Pancreas (tissue), 10 donors: ENCODE measurements around the gene TMEM209. TPM values are rescaled to one million over a fixed set of nuclear protein-coding genes. Genes with fewer than 3 reads are reported as not detected.

Source experiments
- ATAC-seq, 4 donors: fragments of 200-7000 bp; cut with Tn5 transposase; one replicate each; pipeline versions ENCODE4 v1.8.0 to v1.9.1; 2020; ENCODE audit warnings: mild to moderate bottlenecking in 4 of 4, moderate library complexity in 4 of 4
- DNase-seq, 6 donors: peaks; one replicate each; pipeline ENCODE4 v3.0.0-alpha.2; 2020
- FAIRE-seq: peaks from 2 replicates; lab custom pipeline; 2012; peaks lifted over from hg19 to GRCh38; lab: Jason Lieb, UNC
- H3K27ac ChIP-seq, 4 donors: fragments of 200-600 bp; sonication (generic); 1 replicate in 3 of 4; 2 replicates in 1 of 4; pipeline versions ENCODE4 v1.5.0 to v1.8.0; 2020
- H3K27me3 ChIP-seq, 4 donors: fragments of 200-600 bp; one replicate each; pipeline ENCODE4 v1.8.0; 2021
- H3K36me3 ChIP-seq, 3 donors: fragments of 200-600 bp; sonication (generic) in 1 of 3; one replicate each; pipeline versions ENCODE4 v1.5.0 to v1.8.0; 2020 to 2021
- H3K4me1 ChIP-seq, 3 donors: fragments of 200-600 bp; one replicate each; pipeline ENCODE4 v1.8.0; 2021
- H3K4me3 ChIP-seq, 4 donors: fragments of 200-600 bp; sonication (generic) in 2 of 4; one replicate each; pipeline versions ENCODE4 v1.5.0 to v1.8.0; 2020 to 2021
- H3K9me3 ChIP-seq, 4 donors: fragments of 200-600 bp; one replicate each; pipeline ENCODE4 v1.8.0; 2021
- CTCF ChIP-seq, 4 donors: fragments of 200-600 bp; sonication (generic) in 3 of 4; IDR thresholded peaks; one replicate each; pipeline versions ENCODE4 v1.5.0 to v1.8.0; 2021; ENCODE audit warnings: antibody characterized with exemption in 4 of 4
- WGBS, 2 donors: extraction: QIAGEN DNeasy Blood & Tissue Kit; methylation state at CpG; one replicate each; pipeline ENCODE4 v1.1.7; 2013; 5-methylcytosine and 5-hydroxymethylcytosine counted together
- intact Hi-C, 3 donors: fragments of 100-400 bp; cut with DNase I; formaldehyde crosslinking; loops; one replicate each; pipeline versions ENCODE4 v1.11.1 to v1.14.2; 2022
- polyA plus RNA-seq, 2 donors: library from polyadenylated mRNA; stranded (reverse); fragments of 200-250 nt; gene quantifications; one replicate each; pipeline ENCODE4 v1.2.3, GENCODE V29; 2013
- total RNA-seq, 6 donors: library from RNA; stranded (reverse); fragmentation: NEBNext Ultra II Directional in 4 of 6; extraction: Animal tissue kit (Norgen Biotek cat#: 25700) in 4 of 6; gene quantifications; one replicate each; pipeline versions ENCODE4 v1.2.1 to v1.2.4, GENCODE V29; 2021 to 2023
- donor health status: healthy with polysubstance abuse.
- donor health status: DM: no; HTN: no; CAD: no; lungs with moderate emphysema.
- donor health status: DM: no; HTN: no; CAD: no.
- donor health status: control.
- donor health status: control.
- donor health status: Bipolar disorder and iron deficiency.
- donor health status: DM: yes; HTN: yes; CAD: no.
- donor health status: DM: no; HTN: no; CAD: no.
- donor health status: DM: no; HTN: no; CAD: no.
- donor health status: DM: yes; HTN: yes; CAD: no.

Gene TMEM209
- total and polyA plus RNA-seq, 8 donors = 4.2 to 16.1 (median 10.6) TPM

DNA sequence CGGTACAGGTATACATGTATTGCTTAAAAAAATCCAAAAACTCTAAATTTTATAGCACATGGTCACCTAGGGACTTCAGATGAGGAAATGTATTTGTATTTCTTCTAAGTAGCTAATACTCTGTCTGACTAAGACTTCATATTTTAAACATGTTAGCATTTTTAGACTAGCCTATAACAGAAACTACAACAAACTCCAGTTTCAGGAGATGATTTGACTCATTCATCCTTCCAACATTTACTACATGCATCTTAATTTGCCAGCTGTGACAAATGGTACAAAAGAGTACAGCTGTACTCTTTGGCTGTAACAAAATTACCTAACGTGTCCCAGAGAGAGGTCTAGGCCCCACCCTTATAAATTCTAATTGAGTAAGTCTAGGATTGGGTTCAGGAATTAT lies 22.2 kb downstream of the TMEM209 start:
- no peak overlapping the region for H3K4me3 ChIP-seq
- WGBS, 2 donors = 90 to 91% methylated on average over 2 of the region's 2 CpGs
- peaks cover 0 to 23% (median 5%) of the 10 kb centered on the region in 3 donors for H3K36me3 ChIP-seq
- H3K27ac ChIP-seq = no peak overlapping the region
- no peaks in the 10 kb centered on the region for H3K4me1 ChIP-seq
- H3K27me3 ChIP-seq = no peaks in the 10 kb centered on the region
- no peak for TF ChIP-seq CTCF (IDR thresholded peaks at IDR 0.05)
- ATAC-seq (no peak), FAIRE-seq (no peak), DNase-seq (no peak)
- intact Hi-C loops = no loop called here
- no peaks in the 10 kb centered on the region for H3K9me3 ChIP-seq

- no peaks in the 10 kb centered on the region for H3K9me3 ChIP-seq
- no peak for DNase-seq
- no peak for FAIRE-seq
- intact Hi-C loops = no loop called here
- H3K4me1 ChIP-seq = no peaks in the 10 kb centered on the region
- no peak overlapping the region for H3K27ac ChIP-seq
- no peak for ATAC-seq
- TF ChIP-seq CTCF (IDR thresholded peaks at IDR 0.05) = no peak
- no peak overlapping the region for H3K4me3 ChIP-seq
- no peaks in the 10 kb centered on the region for H3K27me3 ChIP-seq
- peaks cover 0 to 23% (median 5%) of the 10 kb centered on the region in 3 donors for H3K36me3 ChIP-seq
- WGBS, 2 donors = 86 to 94% methylated on average over 2 of the region's 2 CpGs
These were observed 24.0 kb downstream of the TMEM209 start for GRCh38 chr7:130181263-130181605.

- no peak for FAIRE-seq
- intact Hi-C loops = no loop called here
- no peak for DNase-seq
- Histone ChIP-seq H3K36me3 (peaks cover 0 to 23% (median 5%) of the 10 kb centered on the region in 3 donors), H3K4me3 (no peak overlapping the region), H3K4me1 (no peaks in the 10 kb centered on the region), H3K27ac (no peak overlapping the region), H3K9me3 (no peaks in the 10 kb centered on the region), H3K27me3 (no peaks in the 10 kb centered on the region)
- no peak for ATAC-seq
- TF ChIP-seq CTCF (IDR thresholded peaks at IDR 0.05) = no peak
- 96% methylated on average over 9 of the region's 9 CpGs for WGBS, 2 donors
These were observed 24.5 kb downstream of the TMEM209 start for GRCh38 chr7:130180571-130181262.

DNA sequence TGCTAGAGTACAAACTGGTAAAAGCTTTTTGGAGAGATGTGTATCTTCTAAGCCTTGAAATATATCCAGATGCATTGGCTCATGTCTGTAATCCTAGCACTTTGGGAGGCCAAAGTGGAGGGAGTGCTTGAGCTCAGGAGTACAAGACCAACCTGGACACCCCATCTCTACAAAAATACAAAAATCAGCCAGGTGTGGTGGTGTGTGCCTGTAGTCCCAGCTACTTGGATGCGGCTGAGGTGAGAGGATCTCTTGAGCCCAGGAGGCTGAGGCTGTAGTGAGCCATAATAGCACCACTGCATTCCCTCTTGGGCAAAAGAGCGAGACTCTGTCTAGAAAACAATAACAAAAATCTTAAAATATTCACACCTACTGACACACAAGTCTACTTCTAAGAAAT lies 25.6 kb downstream of the TMEM209 start:
- WGBS, 2 donors = 98 to 99% methylated on average over 2 of the region's 2 CpGs
- Histone ChIP-seq H3K36me3 (peaks cover 0 to 23% (median 5%) of the 10 kb centered on the region in 3 donors), H3K27me3 (no peaks in the 10 kb centered on the region), H3K27ac (no peak overlapping the region), H3K9me3 (no peaks in the 10 kb centered on the region), H3K4me3 (no peak overlapping the region), H3K4me1 (no peaks in the 10 kb centered on the region)
- intact Hi-C loops = no loop called here
- no peak for TF ChIP-seq CTCF (IDR thresholded peaks at IDR 0.05)
- FAIRE-seq (no peak), ATAC-seq (no peak), DNase-seq (no peak)

GRCh38 chr7:130178251-130178650 lies 27.0 kb downstream of the TMEM209 start:
- ATAC-seq (no peak), FAIRE-seq (no peak), DNase-seq (no peak)
- Histone ChIP-seq H3K36me3 (peaks cover 0 to 22% (median 5%) of the 10 kb centered on the region in 3 donors), H3K4me1 (no peaks in the 10 kb centered on the region), H3K4me3 (no peak overlapping the region), H3K27ac (no peak overlapping the region), H3K27me3 (no peaks in the 10 kb centered on the region), H3K9me3 (no peaks in the 10 kb centered on the region)
- intact Hi-C loops = no loop called here
- no peak for TF ChIP-seq CTCF (IDR thresholded peaks at IDR 0.05)
- 25 to 29% methylated on average over 4 of the region's 4 CpGs for WGBS, 2 donors
